ENCODE measurements around the gene ZNF264. TPM values are rescaled to one million over a fixed set of nuclear protein-coding genes. Genes with fewer than 3 reads are reported as not detected.

Gene ZNF264
- total and polyA plus RNA-seq, 9 donors: 7.0 to 56.6 (median 40.7) TPM

GRCh38 chr19:57239982-57240310 is 48.6 kb downstream of the ZNF264 start:
- intact Hi-C loops (cut with DNase I): loop anchor here in 1 of 4 donors (5.0 kb wide), 1 partner anchor 42 kb away; the partner anchor contains the start of gene ZNF460
- no peaks in the 10 kb centered on the region for H3K9me3 ChIP-seq
- TF ChIP-seq CTCF (IDR thresholded peaks at IDR 0.05): no peak
- no peak for TF ChIP-seq EP300 (IDR thresholded peaks at IDR 0.05)
- TF ChIP-seq POLR2A (IDR thresholded peaks at IDR 0.05): no peak

DNA sequence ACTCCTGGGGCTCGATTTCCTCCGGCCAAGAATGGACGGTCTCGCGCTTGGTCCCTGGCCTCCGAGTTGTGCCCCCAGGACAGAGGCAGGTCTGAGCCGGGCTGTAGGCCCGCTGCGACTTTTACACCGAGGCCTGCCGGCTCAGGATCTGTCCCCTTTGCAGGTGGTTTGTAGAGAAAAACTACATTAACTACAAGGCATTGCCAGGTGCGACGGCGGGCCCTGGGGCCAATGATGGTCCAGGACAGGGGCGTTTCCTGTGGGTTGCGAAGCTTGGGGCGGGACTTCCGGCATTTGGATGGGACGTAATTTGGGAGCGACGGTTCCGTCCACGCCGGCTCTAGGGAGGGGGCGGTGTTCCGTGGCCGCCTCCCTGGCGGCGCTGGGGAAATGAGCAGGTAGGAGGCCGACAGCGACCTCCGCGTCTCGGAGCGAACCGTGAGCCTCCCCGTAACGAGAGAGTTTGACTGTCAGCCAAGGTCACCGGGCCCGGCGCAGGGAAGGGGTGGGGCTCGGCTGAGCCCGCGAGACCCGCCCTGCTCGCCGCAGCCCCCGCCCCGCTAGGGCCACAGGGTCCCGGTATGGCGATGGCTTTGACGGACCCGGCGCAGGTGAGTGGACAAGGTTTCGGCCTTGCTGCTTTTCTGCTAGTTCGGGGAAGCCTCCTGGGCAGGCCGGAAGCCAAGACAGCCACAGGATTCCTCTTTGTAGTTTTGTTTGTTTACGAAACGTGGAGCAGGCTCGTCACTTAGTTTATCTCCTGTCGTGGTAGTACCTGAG is 49.2 kb downstream of the ZNF264 start, which contains the start of gene ZNF805:
Gene ZNF805, plus strand, starts transcription at position 322 of the 780 bp plus-strand sequence. Its CDS starts 260 bp downstream, at position 582.
- DNase-seq: peak; percentile 95 to 97 (median 96)
- Histone ChIP-seq H3K27me3 (no peaks in the 10 kb centered on the region), H3K4me3 (peak within 1 kb of the TSS; percentile 98), H3K9me3 (no peaks in the 10 kb centered on the region), H3K4me1 (ENCODE audit: insufficient read depth) (no peaks in the 10 kb centered on the region), H3K36me3 (no peaks in the 10 kb centered on the region), H3K27ac (peak within 1 kb of the TSS; percentile 76 to 79)
- TF ChIP-seq POLR2A (IDR thresholded peaks at IDR 0.05): peak; percentile 68
- peak in 2 of 3 donors; percentile 11 to 16 for TF ChIP-seq CTCF (IDR thresholded peaks at IDR 0.05)
- TF ChIP-seq EP300 (IDR thresholded peaks at IDR 0.05): no peak
- intact Hi-C loops (cut with DNase I): loop anchor here in 1 of 4 donors (5.0 kb wide), 1 partner anchor 42 kb away; the partner anchor contains the start of gene ZNF460
- WGBS, 3 donors: 0 to 1% (median 0%) methylated on average over 36 to 61 of the region's 61 CpGs

More at GRCh38 chr19:57239982-57240310, 48.6 kb downstream of the ZNF264 start:
- Histone ChIP-seq H3K27me3 (no peaks in the 10 kb centered on the region), H3K36me3 (no peaks in the 10 kb centered on the region), H3K27ac (peak overlapping the region; percentile 13 to 76), H3K4me3 (peak overlapping the region; percentile 98), H3K4me1 (ENCODE audit: insufficient read depth) (no peaks in the 10 kb centered on the region)
- DNase-seq: no peak
- WGBS, 3 donors: 10 to 20% (median 15%) methylated on average over 12 of the region's 12 CpGs

DNA sequence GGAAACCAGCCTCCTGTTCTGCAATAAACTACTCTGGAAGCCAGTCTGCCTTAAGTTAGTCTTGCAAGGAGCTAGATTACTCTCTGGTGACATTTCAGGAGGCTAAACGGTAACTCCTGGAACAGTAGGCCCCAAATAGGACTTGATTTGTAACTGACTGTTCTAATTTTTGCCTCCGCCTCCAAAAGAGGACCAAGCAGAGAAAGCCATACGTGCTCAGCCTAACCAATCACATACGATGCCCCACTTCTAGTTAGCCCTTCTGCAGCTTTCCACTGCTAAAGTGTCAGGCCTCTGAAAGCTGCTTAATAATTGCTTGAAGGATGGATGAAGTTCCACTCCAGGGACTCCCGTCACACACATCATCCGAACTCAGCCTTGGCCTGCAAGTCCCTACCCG is 49.9 kb downstream of the ZNF264 start:
- no peak for DNase-seq
- Histone ChIP-seq H3K27me3 (no peaks in the 10 kb centered on the region), H3K36me3 (no peaks in the 10 kb centered on the region), H3K4me3 (peak overlapping the region; percentile 98), H3K27ac (peak overlapping the region in 1 of 2 donors; percentile 76), H3K4me1 (ENCODE audit: insufficient read depth) (no peaks in the 10 kb centered on the region), H3K9me3 (no peaks in the 10 kb centered on the region)
- TF ChIP-seq POLR2A (IDR thresholded peaks at IDR 0.05) (no peak), CTCF (IDR thresholded peaks at IDR 0.05) (no peak), EP300 (IDR thresholded peaks at IDR 0.05) (no peak)
- WGBS, 3 donors: 9 to 17% (median 14%) methylated on average over 7 of the region's 7 CpGs
- intact Hi-C loops (cut with DNase I): loop anchor here in 1 of 4 donors (5.0 kb wide), 1 partner anchor 41 kb away; the partner anchor contains the start of gene ZNF460

DNA sequence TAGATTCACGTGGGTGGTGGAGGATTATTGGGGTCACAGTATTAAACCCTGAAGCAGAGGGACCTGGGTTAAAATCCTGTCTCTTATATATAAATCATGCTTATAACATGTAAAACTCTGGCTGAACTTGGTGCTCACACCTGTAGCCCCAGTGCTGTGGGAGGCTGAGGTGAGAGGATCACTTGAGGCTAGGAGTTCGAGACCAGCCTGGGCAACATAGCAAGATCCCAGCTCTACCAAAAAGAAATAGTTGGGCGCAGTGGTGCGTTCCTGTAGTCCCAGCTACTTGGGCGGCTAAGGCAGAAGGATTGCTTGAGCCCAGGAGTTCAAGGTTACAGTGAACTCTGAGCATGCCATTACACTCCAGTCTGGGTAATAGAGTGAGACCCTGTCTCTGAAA is 51.5 kb downstream of the ZNF264 start:
- H3K4me1 ChIP-seq (ENCODE audit: insufficient read depth): no peaks in the 10 kb centered on the region
- TF ChIP-seq EP300 (IDR thresholded peaks at IDR 0.05) (no peak), POLR2A (IDR thresholded peaks at IDR 0.05) (no peak), CTCF (IDR thresholded peaks at IDR 0.05) (no peak)
- intact Hi-C loops (cut with DNase I): loop anchor here in 1 of 4 donors (5.0 kb wide), 1 partner anchor 39 kb away; the partner anchor contains the start of gene ZNF460
- no peaks in the 10 kb centered on the region for H3K36me3 ChIP-seq
- no peak overlapping the region for H3K4me3 ChIP-seq
- DNase-seq: no peak
- 77 to 91% (median 86%) methylated on average over 5 of the region's 5 CpGs for WGBS, 3 donors
- H3K27ac ChIP-seq: no peak overlapping the region
- H3K27me3 ChIP-seq: no peaks in the 10 kb centered on the region
- peaks cover 0 to 6% of the 10 kb centered on the region in 2 donors for H3K9me3 ChIP-seq

Data from ovary (tissue), 9 donors.